PC-9 (cell line): ENCODE measurements around the gene ARGLU1.

Experiments
- EZH2 ChIP-seq: fragments of 200-600 bp; sonication (generic); IDR thresholded peaks from 2 replicates; pipeline ENCODE4 v1.8.0; 2017; ENCODE audit warnings: antibody characterized with exemption, low read depth
- TF ChIP-seq, protein P1 (sequence below): fragments of 200-600 bp; sonication (generic); conservative IDR thresholded peaks from 2 replicates; pipeline ENCODE4 v1.6.1; 2017; ENCODE audit warnings: mixed run types, antibody characterized with exemption, mild to moderate bottlenecking, moderate library complexity

DNA sequence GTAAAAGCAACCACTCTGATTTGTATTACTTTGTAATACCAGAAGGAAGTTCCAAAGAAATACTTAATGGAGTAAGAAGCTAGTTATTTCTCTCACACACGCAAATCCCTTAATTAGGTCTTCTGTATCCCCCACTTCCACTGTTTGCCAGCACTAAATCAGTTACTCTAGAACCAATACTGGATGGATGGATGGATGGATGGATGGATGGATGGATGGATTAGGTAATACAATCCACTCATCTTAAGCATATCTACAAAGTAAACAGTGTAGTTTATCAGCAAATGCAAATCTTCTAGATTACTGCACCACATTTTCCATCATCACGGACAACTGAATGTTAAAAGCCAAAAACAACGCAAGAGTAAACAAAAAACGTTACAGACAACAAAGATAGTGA is 27.3 kb downstream of the ARGLU1 start:
- no peak for TF ChIP-seq EZH2
- TF ChIP-seq, protein P1, sequence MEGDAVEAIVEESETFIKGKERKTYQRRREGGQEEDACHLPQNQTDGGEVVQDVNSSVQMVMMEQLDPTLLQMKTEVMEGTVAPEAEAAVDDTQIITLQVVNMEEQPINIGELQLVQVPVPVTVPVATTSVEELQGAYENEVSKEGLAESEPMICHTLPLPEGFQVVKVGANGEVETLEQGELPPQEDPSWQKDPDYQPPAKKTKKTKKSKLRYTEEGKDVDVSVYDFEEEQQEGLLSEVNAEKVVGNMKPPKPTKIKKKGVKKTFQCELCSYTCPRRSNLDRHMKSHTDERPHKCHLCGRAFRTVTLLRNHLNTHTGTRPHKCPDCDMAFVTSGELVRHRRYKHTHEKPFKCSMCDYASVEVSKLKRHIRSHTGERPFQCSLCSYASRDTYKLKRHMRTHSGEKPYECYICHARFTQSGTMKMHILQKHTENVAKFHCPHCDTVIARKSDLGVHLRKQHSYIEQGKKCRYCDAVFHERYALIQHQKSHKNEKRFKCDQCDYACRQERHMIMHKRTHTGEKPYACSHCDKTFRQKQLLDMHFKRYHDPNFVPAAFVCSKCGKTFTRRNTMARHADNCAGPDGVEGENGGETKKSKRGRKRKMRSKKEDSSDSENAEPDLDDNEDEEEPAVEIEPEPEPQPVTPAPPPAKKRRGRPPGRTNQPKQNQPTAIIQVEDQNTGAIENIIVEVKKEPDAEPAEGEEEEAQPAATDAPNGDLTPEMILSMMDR: no peak
